GM21723 (cell line): Measurements from ENCODE around the gene U2AF2.
"Not testable (repeated sequence)": the region's sequence is repeated elsewhere in the genome, so short reads cannot be mapped to it uniquely, and the experiment has no call there.

Experiments
- ATAC-seq: cut with Tn5 transposase; IDR thresholded peaks from one replicate; pipeline ENCODE4 v1.9.1; 2021; ENCODE audit warnings: mild to moderate bottlenecking, moderate library complexity; ENCODE audit not compliant: unreplicated experiment

U2AF2 gene

GRCh38 chr19:55700813-55701212 lies 46.0 kb downstream of the U2AF2 start:
- no peak for ATAC-seq

GRCh38 chr19:55702131-55702627 lies 47.3 kb downstream of the U2AF2 start:
- no peak for ATAC-seq

GRCh38 chr19:55703790-55704215 lies 49.0 kb downstream of the U2AF2 start:
- no peak for ATAC-seq

- ATAC-seq = no peak
Observed at GRCh38 chr19:55704494-55705245, 49.8 kb downstream of the U2AF2 start.

- ATAC-seq = no peak
Observed at GRCh38 chr19:55705972-55706371, 51.1 kb downstream of the U2AF2 start.

GRCh38 chr19:55711719-55712118 lies 56.9 kb downstream of the U2AF2 start:
- no peak for ATAC-seq

- no peak for ATAC-seq
Observed at GRCh38 chr19:55712804-55713631, 58.2 kb downstream of the U2AF2 start.

GRCh38 chr19:55716531-55716930 lies 61.7 kb downstream of the U2AF2 start:
- no peak for ATAC-seq

- ATAC-seq = no peak
Observed at GRCh38 chr19:55717251-55717650, 62.4 kb downstream of the U2AF2 start.

GRCh38 chr19:55717879-55718711 lies 63.3 kb downstream of the U2AF2 start:
- not testable (repeated sequence) for ATAC-seq

GRCh38 chr19:55720214-55720746 lies 65.4 kb downstream of the U2AF2 start:
- no peak for ATAC-seq

GRCh38 chr19:55720801-55721200 lies 66.0 kb downstream of the U2AF2 start:
- no peak for ATAC-seq

- no peak for ATAC-seq
Observed at GRCh38 chr19:55723491-55723890, 68.7 kb downstream of the U2AF2 start.
